GM18907 (cell line): Measurements from ENCODE around the gene MFAP4.
A peak's percentile ranks its signal among the peaks of the same experiment; 100 is the strongest.

ENCODE experiments used
- ATAC-seq: cut with Tn5 transposase; IDR thresholded peaks from one replicate; pipeline ENCODE4 v1.9.1; 2021; ENCODE audit warnings: mild to moderate bottlenecking, moderate library complexity; ENCODE audit not compliant: unreplicated experiment

Gene MFAP4

GRCh38 chr17:19386051-19386929, 700 bp downstream of the MFAP4 start:
- no peak for ATAC-seq

GRCh38 chr17:19385521-19385983, 1.4 kb downstream of the MFAP4 start:
- no peak for ATAC-seq

GRCh38 chr17:19384723-19385391, 2.1 kb downstream of the MFAP4 start:
- ATAC-seq: no peak

GRCh38 chr17:19383681-19384470, 3.1 kb downstream of the MFAP4 start:
- ATAC-seq: no peak

GRCh38 chr17:19382531-19383444, 4.2 kb downstream of the MFAP4 start:
- no peak for ATAC-seq

- no peak for ATAC-seq
These were observed 5.1 kb downstream of the MFAP4 start for GRCh38 chr17:19381741-19382444.

- no peak for ATAC-seq
These were observed 5.6 kb downstream of the MFAP4 start for GRCh38 chr17:19381361-19381740.

- ATAC-seq: no peak
These were observed 6.3 kb downstream of the MFAP4 start for GRCh38 chr17:19380481-19381301.

GRCh38 chr17:19379361-19380065, 7.5 kb downstream of the MFAP4 start:
- ATAC-seq: no peak

GRCh38 chr17:19378416-19379360, 8.3 kb downstream of the MFAP4 start, which contains the start of gene MAPK7:
MAPK7 (plus strand) TSS chr17:19378498; CDS start chr17:19378901, 403 bp downstream.
- peak; percentile 18 for ATAC-seq

- ATAC-seq: peak; percentile 89
These were observed 9.2 kb downstream of the MFAP4 start for GRCh38 chr17:19377602-19378415.

GRCh38 chr17:19376811-19377210, 10.2 kb downstream of the MFAP4 start:
- ATAC-seq: no peak

GRCh38 chr17:19375732-19376131, 11.3 kb downstream of the MFAP4 start:
- no peak for ATAC-seq

GRCh38 chr17:19374136-19374535, 12.9 kb downstream of the MFAP4 start:
- no peak for ATAC-seq

GRCh38 chr17:19372866-19373504, 14.0 kb downstream of the MFAP4 start:
- no peak for ATAC-seq

- ATAC-seq: no peak
These were observed 14.6 kb downstream of the MFAP4 start for GRCh38 chr17:19372439-19372838.
